Skeletal muscle satellite cell (primary cell): Measurements from ENCODE around the gene ZNF79.

ENCODE experiments used
- H3K27me3 ChIP-seq: 2 replicates; pipeline ENCODE4 v1.7.0; 2013; ENCODE audit warnings: low read length; ENCODE audit not compliant: control insufficient read depth, insufficient read depth
- H3K36me3 ChIP-seq: 2 replicates; pipeline ENCODE4 v1.7.0; 2013; ENCODE audit warnings: mild to moderate bottlenecking, control low read depth, low read length; ENCODE audit not compliant: insufficient read depth
- H3K4me1 ChIP-seq: 2 replicates; pipeline ENCODE4 v1.7.0; 2013; ENCODE audit warnings: low read length; ENCODE audit not compliant: control insufficient read depth, insufficient read depth
- H3K4me2 ChIP-seq: 2 replicates; pipeline ENCODE4 v1.7.0; 2013; ENCODE audit warnings: mild to moderate bottlenecking, low read length
- H3K4me3 ChIP-seq: 2 replicates; pipeline ENCODE4 v1.7.0; 2013; ENCODE audit warnings: low read length
- H3K9ac ChIP-seq: 2 replicates; pipeline ENCODE4 v1.7.0; 2013; ENCODE audit warnings: mild to moderate bottlenecking, low read depth, low read length, moderate library complexity
- H3K9me3 ChIP-seq: replicated peaks from 2 replicates; pipeline ENCODE4 v1.7.0; 2013; ENCODE audit warnings: mild to moderate bottlenecking, control low read depth, low read length

ZNF79 gene

DNA sequence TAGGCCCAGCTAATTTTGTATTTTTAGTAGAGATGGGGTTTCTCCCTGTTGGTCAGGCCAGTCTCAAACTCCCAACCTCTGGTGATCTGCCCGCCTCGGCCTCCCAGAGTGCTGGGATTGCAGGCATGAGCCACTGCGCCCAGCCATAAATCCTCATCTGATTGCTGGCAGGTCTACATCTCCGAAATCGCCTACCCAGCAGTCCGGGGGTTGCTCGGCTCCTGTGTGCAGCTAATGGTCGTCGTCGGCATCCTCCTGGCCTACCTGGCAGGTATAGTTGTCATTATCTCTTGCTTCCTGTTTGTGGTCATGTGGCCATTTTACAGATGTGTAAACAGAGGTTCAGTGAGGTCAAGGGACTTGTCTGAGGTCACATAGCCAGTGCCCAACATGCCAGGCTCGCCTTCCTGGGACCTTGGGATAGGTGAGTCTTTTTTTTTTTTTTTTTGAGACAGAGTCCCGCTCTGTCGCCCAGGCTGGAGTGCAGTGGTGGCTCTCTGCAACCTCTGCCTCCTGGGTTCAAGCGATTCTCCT, 24.4 kb upstream of the ZNF79 start:
- Histone ChIP-seq H3K9ac (no peak overlapping the region), H3K36me3 (no peaks in the 10 kb centered on the region), H3K4me3 (no peak overlapping the region), H3K4me2 (no peak overlapping the region), H3K9me3 (no peaks in the 10 kb centered on the region), H3K27me3 (peaks cover 18% of the 10 kb centered on the region), H3K4me1 (peaks cover 10% of the 10 kb centered on the region)

DNA sequence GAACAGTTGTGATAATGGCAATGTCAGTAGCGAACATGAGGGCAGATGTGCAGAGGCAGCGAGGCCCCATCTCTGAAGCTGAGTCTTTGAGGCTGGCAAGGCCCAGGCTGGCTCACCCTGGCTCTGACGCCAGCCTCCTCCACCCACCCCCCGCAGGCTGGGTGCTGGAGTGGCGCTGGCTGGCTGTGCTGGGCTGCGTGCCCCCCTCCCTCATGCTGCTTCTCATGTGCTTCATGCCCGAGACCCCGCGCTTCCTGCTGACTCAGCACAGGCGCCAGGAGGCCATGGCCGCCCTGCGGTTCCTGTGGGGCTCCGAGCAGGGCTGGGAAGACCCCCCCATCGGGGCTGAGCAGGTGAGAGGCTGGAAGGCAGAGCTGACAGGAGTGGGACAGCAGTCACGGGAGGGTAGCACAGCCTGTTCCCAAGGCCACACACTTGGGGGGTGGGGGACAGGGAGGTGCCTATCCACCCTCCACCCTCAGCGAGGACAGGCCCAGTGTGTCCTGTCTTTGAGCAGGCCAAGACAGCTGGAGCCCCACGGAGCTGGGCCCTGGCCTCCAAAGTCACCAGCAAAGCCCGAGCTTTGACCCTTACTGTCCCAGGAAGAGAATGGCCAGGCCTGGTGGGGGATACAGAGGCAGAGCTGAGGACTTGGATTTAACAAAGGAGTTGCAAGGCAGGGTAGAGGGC, 21.6 kb upstream of the ZNF79 start:
- no peak overlapping the region for H3K4me2 ChIP-seq
- no peaks in the 10 kb centered on the region for H3K36me3 ChIP-seq
- H3K9me3 ChIP-seq: no peaks in the 10 kb centered on the region
- H3K9ac ChIP-seq: no peak overlapping the region
- H3K4me1 ChIP-seq: peaks cover 6% of the 10 kb centered on the region
- H3K4me3 ChIP-seq: no peak overlapping the region
- H3K27me3 ChIP-seq: peaks cover 3% of the 10 kb centered on the region

DNA sequence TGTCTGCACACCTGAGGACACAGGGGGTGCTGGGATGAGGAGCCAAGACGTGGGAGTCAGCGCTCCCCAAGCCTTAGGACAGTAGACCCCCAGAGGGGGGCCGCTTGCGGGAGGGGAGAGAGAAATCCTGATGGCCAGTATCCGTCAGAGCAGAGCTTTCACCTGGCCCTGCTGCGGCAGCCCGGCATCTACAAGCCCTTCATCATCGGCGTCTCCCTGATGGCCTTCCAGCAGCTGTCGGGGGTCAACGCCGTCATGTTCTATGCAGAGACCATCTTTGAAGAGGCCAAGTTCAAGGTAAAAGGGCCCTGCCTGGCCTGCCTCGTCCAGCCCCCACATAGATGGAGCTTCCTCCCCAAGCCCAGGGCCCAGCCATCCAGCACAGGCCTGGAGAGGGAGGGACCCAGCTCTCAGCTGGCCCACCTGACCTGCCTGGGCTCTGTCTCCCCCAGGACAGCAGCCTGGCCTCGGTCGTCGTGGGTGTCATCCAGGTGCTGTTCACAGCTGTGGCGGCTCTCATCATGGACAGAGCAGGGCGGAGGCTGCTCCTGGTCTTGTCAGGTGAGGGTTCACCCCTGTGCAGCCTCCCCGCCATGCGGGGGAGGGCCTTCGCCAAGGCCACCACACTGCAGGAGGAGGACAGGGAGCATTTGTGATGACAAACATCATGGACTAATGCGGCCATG, 20.5 kb upstream of the ZNF79 start:
- no peaks in the 10 kb centered on the region for H3K9me3 ChIP-seq
- H3K9ac ChIP-seq: no peak overlapping the region
- no peaks in the 10 kb centered on the region for H3K36me3 ChIP-seq
- no peak overlapping the region for H3K4me2 ChIP-seq
- H3K4me3 ChIP-seq: no peak overlapping the region
- H3K27me3 ChIP-seq: peaks cover 1% of the 10 kb centered on the region
- H3K4me1 ChIP-seq: no peaks in the 10 kb centered on the region

DNA sequence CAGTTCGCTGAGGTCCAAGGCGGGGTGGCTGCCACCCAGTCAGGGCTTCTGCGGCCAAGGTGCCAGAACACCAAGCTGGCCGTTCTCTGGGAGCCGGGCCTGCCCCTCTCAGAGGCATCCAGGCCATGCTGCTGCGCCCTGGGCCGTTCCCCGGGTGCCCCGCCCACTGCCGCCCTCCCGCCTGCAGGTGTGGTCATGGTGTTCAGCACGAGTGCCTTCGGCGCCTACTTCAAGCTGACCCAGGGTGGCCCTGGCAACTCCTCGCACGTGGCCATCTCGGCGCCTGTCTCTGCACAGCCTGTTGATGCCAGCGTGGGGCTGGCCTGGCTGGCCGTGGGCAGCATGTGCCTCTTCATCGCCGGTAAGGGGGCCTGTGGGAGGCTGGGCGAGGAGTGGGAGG, 19.6 kb upstream of the ZNF79 start:
- Histone ChIP-seq H3K36me3 (no peaks in the 10 kb centered on the region), H3K4me1 (no peaks in the 10 kb centered on the region), H3K4me3 (no peak overlapping the region), H3K9me3 (no peaks in the 10 kb centered on the region), H3K4me2 (no peak overlapping the region), H3K27me3 (no peaks in the 10 kb centered on the region), H3K9ac (no peak overlapping the region)

DNA sequence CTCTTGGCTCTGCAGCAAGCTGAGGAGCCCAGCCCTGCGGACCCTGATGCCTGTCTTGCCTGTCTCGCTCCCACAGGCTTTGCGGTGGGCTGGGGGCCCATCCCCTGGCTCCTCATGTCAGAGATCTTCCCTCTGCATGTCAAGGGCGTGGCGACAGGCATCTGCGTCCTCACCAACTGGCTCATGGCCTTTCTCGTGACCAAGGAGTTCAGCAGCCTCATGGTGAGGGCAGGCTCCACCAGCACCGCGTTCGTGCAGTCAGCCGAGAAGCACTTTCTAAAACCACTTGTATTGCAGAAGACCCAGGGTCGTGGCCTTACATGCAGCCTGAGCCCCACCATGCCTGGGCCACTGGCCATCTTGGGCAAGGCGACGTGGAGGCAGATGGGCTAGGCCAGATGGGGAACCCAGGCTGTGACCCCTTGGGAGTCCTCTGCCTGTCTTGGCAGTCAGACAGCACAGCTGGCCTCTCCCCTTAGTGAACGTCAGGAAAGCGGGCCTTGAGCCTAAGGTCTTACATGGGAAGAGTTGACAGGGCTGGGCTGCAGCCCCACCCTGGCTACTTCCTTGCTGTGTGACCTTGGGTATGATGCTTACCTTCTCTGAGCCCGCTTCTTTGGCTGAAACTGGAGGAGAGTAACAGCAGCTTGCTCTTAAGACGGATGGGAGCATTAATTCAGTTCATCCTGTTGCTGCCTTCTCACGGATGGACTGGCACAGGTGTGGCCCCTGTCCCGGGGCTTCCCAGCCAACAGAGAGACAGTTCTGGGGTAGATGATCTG, 18.6 kb upstream of the ZNF79 start:
- no peaks in the 10 kb centered on the region for H3K9me3 ChIP-seq
- H3K27me3 ChIP-seq: no peaks in the 10 kb centered on the region

DNA sequence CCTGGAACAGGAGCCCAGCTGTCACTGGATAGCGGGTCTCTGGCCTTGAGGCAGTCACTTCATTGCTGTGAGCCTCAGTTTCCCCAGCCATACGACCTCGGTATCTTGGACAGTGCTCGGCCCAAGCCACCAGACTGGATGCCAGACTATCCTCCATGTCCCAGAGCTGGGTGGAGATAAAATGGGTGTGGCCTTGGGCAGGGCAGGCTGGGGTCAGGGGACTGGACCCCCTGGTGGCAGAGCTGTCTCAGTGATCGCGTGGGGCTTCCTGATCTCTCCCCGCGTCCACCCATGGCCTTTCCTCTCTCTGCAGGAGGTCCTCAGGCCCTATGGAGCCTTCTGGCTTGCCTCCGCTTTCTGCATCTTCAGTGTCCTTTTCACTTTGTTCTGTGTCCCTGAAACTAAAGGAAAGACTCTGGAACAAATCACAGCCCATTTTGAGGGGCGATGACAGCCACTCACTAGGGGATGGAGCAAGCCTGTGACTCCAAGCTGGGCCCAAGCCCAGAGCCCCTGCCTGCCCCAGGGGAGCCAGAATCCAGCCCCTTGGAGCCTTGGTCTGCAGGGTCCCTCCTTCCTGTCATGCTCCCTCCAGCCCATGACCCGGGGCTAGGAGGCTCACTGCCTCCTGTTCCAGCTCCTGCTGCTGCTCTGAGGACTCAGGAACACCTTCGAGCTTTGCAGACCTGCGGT, 17.2 kb upstream of the ZNF79 start:
- no peaks in the 10 kb centered on the region for H3K27me3 ChIP-seq
- no peak overlapping the region for H3K4me3 ChIP-seq
- no peak overlapping the region for H3K4me2 ChIP-seq
- no peaks in the 10 kb centered on the region for H3K9me3 ChIP-seq
- H3K36me3 ChIP-seq: no peaks in the 10 kb centered on the region
- H3K4me1 ChIP-seq: no peaks in the 10 kb centered on the region
- no peak overlapping the region for H3K9ac ChIP-seq

More for the DNA sequence above, 18.6 kb upstream of the ZNF79 start:
- Histone ChIP-seq H3K4me1 (no peaks in the 10 kb centered on the region), H3K36me3 (no peaks in the 10 kb centered on the region), H3K4me3 (no peak overlapping the region), H3K9ac (no peak overlapping the region), H3K4me2 (no peak overlapping the region)

DNA sequence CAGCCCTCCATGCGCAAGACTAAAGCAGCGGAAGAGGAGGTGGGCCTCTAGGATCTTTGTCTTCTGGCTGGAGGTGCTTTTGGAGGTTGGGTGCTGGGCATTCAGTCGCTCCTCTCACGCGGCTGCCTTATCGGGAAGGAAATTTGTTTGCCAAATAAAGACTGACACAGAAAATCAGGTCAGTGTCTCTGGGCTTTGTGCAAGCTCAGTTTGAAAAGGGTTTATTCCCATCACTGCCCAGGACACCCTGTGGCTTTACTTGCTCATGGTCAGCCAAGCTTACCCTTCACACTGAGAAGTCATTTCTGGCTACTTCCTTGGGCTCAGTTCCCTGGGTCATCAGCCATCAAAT, 16.7 kb upstream of the ZNF79 start:
- H3K36me3 ChIP-seq: no peaks in the 10 kb centered on the region
- no peak overlapping the region for H3K4me3 ChIP-seq
- no peaks in the 10 kb centered on the region for H3K4me1 ChIP-seq
- no peak overlapping the region for H3K9ac ChIP-seq
- H3K4me2 ChIP-seq: no peak overlapping the region
- no peaks in the 10 kb centered on the region for H3K27me3 ChIP-seq
- H3K9me3 ChIP-seq: no peaks in the 10 kb centered on the region

DNA sequence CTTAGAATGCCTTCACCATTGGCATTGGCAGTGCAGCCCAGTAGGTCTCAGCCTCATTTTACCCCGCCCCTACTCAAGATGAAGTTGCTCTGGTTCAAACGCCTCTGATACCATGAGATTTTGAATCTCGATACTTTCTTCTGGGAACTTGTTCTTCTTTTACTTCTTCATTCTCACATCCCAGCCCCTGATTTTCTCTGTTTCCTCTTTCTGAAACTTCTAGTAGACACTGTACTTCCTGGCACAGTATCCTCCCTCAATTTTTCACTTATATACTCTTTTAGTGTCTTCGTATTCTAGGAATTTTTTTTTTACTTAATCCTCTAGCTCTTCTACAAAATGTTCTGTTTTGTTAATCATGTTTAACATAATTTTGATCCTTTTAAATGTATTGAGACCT, 13.1 kb upstream of the ZNF79 start:
- Histone ChIP-seq H3K9me3 (no peaks in the 10 kb centered on the region), H3K4me2 (no peak overlapping the region), H3K36me3 (no peaks in the 10 kb centered on the region), H3K9ac (no peak overlapping the region), H3K27me3 (peaks cover 3% of the 10 kb centered on the region), H3K4me3 (no peak overlapping the region), H3K4me1 (no peaks in the 10 kb centered on the region)

DNA sequence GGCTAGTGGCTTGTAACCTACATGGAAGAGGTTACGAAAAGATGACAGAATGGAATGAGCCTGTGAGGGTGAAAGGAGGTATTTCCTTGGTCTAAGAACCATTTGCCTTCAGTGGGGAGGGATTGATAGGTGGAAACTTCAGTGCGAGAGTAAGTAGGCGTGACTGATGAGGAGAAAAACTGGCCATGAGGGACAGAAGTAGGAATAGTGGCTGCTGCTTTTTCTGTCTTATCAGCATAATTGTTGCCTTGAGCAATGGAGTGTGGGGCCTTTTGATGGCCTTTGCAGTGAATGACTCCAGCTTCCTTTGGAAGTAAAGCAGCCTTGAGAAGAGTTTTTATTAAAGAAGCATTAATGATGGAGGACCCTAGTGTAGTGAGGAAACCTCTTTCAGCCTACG, 9.0 kb upstream of the ZNF79 start:
- H3K9ac ChIP-seq: no peak overlapping the region
- H3K4me3 ChIP-seq: no peak overlapping the region
- peaks cover 10% of the 10 kb centered on the region for H3K4me1 ChIP-seq
- peaks cover 3% of the 10 kb centered on the region for H3K27me3 ChIP-seq
- no peak overlapping the region for H3K4me2 ChIP-seq
- H3K9me3 ChIP-seq: no peaks in the 10 kb centered on the region
- H3K36me3 ChIP-seq: no peaks in the 10 kb centered on the region

DNA sequence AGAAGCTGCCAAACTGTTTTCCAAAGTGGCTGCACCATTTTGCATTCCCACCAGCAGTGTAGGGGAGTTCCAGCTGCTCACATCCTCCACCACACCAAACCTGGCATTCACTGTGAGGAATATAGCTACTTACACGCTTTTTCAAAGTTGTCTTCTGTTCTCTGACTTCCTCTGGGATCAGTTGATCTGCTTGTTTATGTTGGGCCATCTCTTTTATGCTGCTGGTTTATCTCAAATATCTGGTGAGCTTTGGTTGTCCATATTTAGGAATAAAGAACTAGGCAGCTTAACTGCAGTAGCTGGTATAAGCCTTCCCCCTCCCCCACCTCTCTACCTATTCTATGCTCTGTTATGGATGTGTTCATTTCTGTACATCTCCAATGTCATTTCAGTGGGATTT, 8.5 kb upstream of the ZNF79 start:
- H3K4me3 ChIP-seq: no peak overlapping the region
- H3K4me2 ChIP-seq: no peak overlapping the region
- no peak overlapping the region for H3K9ac ChIP-seq
- H3K36me3 ChIP-seq: no peaks in the 10 kb centered on the region
- H3K9me3 ChIP-seq: no peaks in the 10 kb centered on the region
- H3K27me3 ChIP-seq: peaks cover 3% of the 10 kb centered on the region
- H3K4me1 ChIP-seq: peaks cover 10% of the 10 kb centered on the region
